ENCODE measurements around the gene CAMK1G.

Gene CAMK1G

GRCh38 chr1:209601809-209602657 lies 18.5 kb downstream of the CAMK1G start:
- DNase-seq = peak; percentile 19

GRCh38 chr1:209603877-209604276 lies 20.4 kb downstream of the CAMK1G start:
- DNase-seq = no peak

DNA sequence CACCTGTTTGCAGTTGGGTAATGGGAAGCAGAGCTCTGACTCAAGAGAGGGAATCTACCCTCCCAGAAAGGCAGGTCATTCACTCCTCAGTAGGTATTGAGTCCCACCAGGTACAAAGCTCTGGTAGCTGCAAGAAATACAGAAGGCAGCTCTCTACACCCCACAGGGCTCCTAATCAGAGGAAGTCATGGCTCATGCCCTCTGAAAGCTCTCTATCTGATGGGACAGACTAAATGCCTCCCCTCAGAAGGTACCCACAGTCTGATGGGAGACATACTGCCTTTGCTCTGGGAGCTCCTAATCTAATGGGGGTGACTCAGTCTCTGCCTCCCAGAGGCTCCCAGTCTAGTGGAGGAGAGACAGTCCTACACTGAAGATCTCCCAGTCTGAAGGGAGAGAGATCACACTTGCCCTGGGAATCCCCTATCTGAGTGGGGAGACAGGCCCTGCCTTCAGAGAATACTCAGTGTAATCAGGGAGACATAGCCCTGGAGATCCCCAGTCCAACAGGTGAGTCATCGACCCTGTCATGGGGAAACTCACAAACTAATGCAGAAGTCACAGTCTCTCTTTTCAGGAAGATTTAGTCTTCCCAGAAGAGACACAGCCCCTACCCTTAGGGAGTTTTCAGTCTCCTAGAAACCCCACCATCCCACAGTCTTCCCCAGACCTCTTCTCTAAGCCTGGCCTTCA lies 23.7 kb downstream of the CAMK1G start:
- DNase-seq = peak; percentile 51

DNA sequence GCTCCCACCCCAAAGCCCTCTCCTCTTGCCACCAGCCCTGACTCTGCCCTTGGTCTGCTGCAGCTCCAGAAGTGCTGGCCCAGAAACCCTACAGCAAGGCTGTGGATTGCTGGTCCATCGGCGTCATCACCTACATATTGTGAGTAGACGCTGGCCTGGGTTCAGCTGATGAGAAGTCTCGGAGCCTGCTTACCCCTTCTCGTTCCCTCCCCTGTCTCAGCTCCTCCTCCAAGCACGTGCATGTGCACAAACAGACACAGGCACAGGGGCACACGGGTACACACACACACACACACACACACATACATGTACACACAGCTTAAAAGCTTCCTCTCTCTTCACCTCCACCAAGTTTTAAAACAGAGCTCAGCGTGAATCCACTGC lies 24.3 kb downstream of the CAMK1G start:
- no peak for DNase-seq

- no peak for DNase-seq
Observed at GRCh38 chr1:209609041-209609790, 25.7 kb downstream of the CAMK1G start.

DNA sequence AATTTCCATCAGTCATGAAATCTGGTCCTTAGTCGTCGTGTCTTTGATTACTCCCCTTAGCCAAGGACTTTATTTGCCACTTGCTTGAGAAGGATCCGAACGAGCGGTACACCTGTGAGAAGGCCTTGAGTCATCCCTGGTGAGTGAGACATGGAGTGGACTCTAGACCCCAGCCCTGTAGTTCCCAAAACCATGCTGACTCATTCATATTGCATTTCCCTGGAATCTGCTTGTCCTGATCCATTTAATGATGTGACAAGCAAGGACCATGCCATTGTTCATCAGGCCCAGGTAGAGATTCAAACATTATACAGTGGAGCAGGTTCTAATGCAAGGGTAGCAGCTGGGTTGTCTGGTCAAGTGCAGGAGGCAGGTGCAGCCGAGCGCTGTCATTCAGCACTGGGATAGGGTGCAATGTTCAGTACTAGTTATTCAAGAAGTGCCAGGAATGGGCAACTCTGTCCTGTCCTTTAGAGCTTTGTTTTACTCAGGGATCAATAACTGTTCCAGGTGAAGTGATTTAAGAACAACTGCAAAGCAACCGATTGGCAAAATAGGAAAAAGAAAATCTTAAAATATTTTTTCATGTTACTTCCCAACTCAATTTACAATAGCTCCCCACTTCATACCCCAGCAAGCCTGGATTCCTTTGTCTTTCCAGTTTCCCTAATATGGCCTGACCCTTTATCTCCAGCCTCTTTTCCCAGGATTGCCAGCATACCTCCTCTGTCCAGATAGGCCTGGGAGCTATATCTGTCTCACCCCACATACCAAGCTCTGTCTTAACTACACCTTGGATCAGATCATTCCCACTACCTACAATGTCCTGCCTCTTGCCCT lies 26.5 kb downstream of the CAMK1G start:
- DNase-seq = no peak

- no peak for DNase-seq
Observed at GRCh38 chr1:209610631-209610905, 27.1 kb downstream of the CAMK1G start.

DNA sequence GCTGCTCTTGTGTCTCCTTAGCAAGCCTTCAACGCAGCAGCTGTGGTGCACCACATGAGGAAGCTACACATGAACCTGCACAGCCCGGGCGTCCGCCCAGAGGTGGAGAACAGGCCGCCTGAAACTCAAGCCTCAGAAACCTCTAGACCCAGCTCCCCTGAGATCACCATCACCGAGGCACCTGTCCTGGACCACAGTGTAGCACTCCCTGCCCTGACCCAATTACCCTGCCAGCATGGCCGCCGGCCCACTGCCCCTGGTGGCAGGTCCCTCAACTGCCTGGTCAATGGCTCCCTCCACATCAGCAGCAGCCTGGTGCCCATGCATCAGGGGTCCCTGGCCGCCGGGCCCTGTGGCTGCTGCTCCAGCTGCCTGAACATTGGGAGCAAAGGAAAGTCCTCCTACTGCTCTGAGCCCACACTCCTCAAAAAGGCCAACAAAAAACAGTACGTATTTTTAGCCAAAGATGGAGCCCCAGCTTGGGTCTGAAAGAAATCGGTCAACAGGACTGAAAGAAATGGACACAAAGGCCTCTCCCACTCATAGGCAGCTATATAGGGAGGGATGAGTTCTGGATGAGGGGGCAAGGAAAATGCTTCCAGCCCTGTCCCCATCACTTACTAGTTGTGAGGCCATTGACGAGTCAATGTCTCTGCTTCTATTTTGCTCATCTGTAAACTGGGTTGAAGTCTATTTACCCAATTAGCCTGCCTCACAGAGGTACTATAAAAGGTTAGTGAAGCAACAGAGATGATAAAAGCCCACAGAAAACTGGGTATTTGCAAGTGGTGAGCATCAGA lies 28.5 kb downstream of the CAMK1G start:
- no peak for DNase-seq

GRCh38 chr1:209612646-209613399 lies 29.3 kb downstream of the CAMK1G start:
- DNase-seq = no peak

DNA sequence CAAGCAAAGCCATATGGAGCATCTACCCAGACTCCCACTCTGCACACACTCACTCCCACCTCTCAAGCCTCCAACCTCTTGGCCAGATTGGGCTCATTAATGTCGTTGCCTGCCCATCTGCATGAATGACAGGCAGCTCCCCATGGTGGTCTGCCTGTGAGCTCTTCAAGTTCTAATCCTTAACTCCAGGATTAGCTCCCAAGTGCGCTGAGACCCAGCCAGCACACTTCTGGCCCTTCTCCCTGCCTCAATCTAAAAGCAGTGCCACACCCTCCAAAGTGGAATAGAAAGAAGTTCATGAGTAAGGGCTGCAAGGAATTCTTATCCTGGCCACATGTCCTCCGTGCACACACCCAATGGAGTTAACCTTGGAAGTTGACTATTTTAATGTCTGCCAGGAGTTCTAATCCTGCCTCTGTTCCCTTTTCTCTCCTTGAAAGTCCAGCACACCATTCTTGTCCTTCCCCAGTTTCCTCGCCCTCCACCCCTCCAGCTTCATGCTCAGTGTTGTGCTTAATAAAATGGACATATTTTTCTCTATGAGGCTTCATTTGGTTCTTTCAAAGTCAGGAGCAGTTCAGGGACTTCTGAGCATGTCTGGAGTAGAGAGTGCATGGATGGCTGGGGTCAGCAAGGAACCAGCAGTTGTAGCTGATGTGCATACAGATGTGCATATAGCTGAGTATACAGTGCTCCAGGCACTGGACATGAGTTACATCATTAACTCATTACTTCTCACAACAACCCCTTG lies 30.1 kb downstream of the CAMK1G start:
- no peak for DNase-seq

- no peak for DNase-seq
Observed at GRCh38 chr1:209614151-209614420, 30.6 kb downstream of the CAMK1G start.

GRCh38 chr1:209614906-209615305 lies 31.4 kb downstream of the CAMK1G start:
- DNase-seq = no peak

- DNase-seq = no peak
Observed at GRCh38 chr1:209616366-209617046, 33.0 kb downstream of the CAMK1G start.

GRCh38 chr1:209617047-209617673 lies 33.6 kb downstream of the CAMK1G start:
- no peak for DNase-seq

GRCh38 chr1:209617755-209618154 lies 34.2 kb downstream of the CAMK1G start:
- no peak for DNase-seq

DNA sequence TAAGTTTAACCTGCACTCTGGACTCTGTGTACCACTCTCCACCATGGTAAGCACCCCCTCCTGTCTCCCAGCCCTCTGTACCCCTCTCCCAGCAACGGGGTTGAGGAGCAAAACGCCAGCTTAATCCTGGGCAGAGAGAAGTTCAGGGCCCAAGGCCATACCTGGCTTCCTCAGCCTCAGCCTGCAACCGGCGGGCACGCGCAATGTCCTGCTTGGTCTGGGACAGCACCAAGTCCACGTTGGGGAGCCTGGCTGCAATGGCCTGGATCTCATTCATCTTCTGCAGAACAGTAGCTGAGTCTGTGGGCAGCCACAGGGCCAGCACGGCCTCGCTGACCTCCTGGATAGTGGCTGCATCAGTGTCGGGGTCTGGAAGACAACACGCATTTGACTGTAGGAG lies 34.8 kb downstream of the CAMK1G start:
- DNase-seq = no peak

DNA sequence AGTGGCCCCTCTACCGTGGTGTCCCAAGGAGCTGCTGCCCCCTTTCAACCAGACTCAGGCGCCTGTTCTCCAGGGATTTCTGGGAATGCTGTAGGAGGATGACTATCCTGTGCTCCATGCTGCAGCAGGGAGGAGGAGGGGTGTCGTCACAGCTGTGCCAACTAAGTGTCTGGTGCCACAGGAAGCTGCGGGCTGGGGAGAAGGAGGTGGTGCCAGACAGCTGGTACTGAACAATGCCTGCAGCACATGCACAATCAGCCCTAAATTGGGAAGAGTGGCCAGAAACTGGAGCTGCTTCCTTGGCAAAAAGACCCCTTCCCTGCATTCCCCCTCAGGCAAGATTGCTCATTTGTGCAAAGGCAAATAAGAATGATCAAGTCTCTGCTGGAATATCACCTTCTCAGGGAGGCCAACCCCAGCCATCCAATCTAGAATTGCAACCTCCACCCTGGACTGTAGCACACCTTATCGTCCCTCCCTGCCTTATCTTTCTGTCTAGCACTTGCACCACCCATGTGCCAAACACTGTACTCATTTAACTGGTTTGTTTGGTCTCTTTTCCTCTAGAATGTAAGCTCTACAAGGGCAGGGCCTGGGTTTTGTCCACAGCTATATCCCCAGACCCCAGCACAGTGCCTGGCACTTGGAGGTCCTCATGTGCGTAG lies 35.4 kb downstream of the CAMK1G start:
- no peak for DNase-seq

- no peak for DNase-seq
Observed at GRCh38 chr1:209619696-209620486, 36.4 kb downstream of the CAMK1G start.

Data from NCI-H226 (cell line).